Prostate gland (tissue), 2 donors: ENCODE measurements around the gene ARHGAP4. TPM values are rescaled to one million over a fixed set of nuclear protein-coding genes. Genes with fewer than 3 reads are reported as not detected.

ENCODE experiments used
- DNase-seq: peaks from one replicate; pipeline ENCODE4 v3.0.0-alpha.2; 2019; ENCODE audit warnings: low spot score
- H3K27ac ChIP-seq, 2 donors: fragments of 200-600 bp; sonication (generic); 2 replicates each; pipeline ENCODE4 v1.5.1; 2017 to 2019
- H3K27me3 ChIP-seq: fragments of 200-600 bp; sonication (generic); replicated peaks from 2 replicates; pipeline ENCODE4 v1.5.1; 2019; ENCODE audit not compliant: insufficient read depth
- H3K36me3 ChIP-seq, 2 donors: fragments of 200-600 bp; sonication (generic); 1 replicate in 1 of 2; 2 replicates in 1 of 2; pipeline versions ENCODE4 v1.5.1 to v1.8.1; 2017 to 2019
- H3K4me1 ChIP-seq: fragments of 200-600 bp; sonication (generic); replicated peaks from 2 replicates; pipeline ENCODE4 v1.5.1; 2019
- H3K4me3 ChIP-seq, 2 donors: fragments of 200-600 bp; sonication (generic); 2 replicates each; pipeline ENCODE4 v1.5.1; 2017 to 2019
- H3K9me3 ChIP-seq: fragments of 200-600 bp; sonication (generic); 2 replicates; pipeline ENCODE4 v1.5.1; 2017
- CTCF ChIP-seq, 4 experiments: fragments of 200-600 bp in 2 of 4; fragments of 450-650 bp in 2 of 4; sonication (generic) in 2 of 4; IDR thresholded peaks; 1 replicate in 3 of 4; 2 replicates in 1 of 4; pipeline ENCODE4 v1.5.1; 2016 to 2019; ENCODE audit warnings: antibody characterized with exemption in 4 of 4, mild to moderate bottlenecking in 2 of 4, moderate library complexity in 2 of 4
- POLR2A ChIP-seq: fragments of 450-650 bp; IDR thresholded peaks from one replicate; pipeline ENCODE4 v1.6.1; 2016; ENCODE audit warnings: antibody characterized with exemption, mild to moderate bottlenecking
- POLR2AphosphoS5 ChIP-seq: sonication (generic); formaldehyde crosslinking; IDR thresholded peaks from one replicate; pipeline ENCODE4 v1.6.1; 2017; ENCODE audit warnings: antibody characterized with exemption
- WGBS: methylation state at CpG from one replicate; pipeline ENCODE4 v1.1.5; 2018; 5-methylcytosine and 5-hydroxymethylcytosine counted together
- intact Hi-C: fragments of 100-400 bp; cut with DNase I; formaldehyde crosslinking; loops from one replicate; pipeline ENCODE4 v1.14.2; 2022
- total RNA-seq, 2 donors: library from RNA; depleted of rRNA; stranded (reverse); fragments of >200 nt; gene quantifications; one replicate each; pipeline ENCODE4 v1.1.0, GENCODE V29; 2016

Gene ARHGAP4
- total RNA-seq, 2 donors from 2014 or later = 11.9 to 41.1 TPM

GRCh38 chrX:153963546-153963945 lies 37.5 kb upstream of the ARHGAP4 start:
- H3K4me3 ChIP-seq = no peak overlapping the region
- no peaks in the 10 kb centered on the region for H3K9me3 ChIP-seq
- 93% methylated on average over 9 of the region's 12 CpGs for WGBS
- no peaks in the 10 kb centered on the region for H3K36me3 ChIP-seq
- H3K27me3 ChIP-seq = no peaks in the 10 kb centered on the region
- no peak for DNase-seq
- H3K27ac ChIP-seq = no peak overlapping the region
- TF ChIP-seq POLR2A (no peak), CTCF (IDR thresholded peaks at IDR 0.05) (no peak), POLR2AphosphoS5 (no peak)
- no peaks in the 10 kb centered on the region for H3K4me1 ChIP-seq
- intact Hi-C loops = no loop called here

- no peak for DNase-seq
- Histone ChIP-seq H3K4me3 (no peak overlapping the region), H3K4me1 (no peaks in the 10 kb centered on the region), H3K36me3 (no peaks in the 10 kb centered on the region), H3K27ac (no peak overlapping the region), H3K9me3 (no peaks in the 10 kb centered on the region), H3K27me3 (no peaks in the 10 kb centered on the region)
- intact Hi-C loops = no loop called here
- TF ChIP-seq CTCF (IDR thresholded peaks at IDR 0.05) = no peak
- WGBS = 78% methylated on average over 6 of the region's 11 CpGs
Measured at GRCh38 chrX:153961292-153961691, 35.2 kb upstream of the ARHGAP4 start.

GRCh38 chrX:153960786-153961185 lies 34.7 kb upstream of the ARHGAP4 start:
- 80% methylated on average over 15 of the region's 22 CpGs for WGBS
- no peaks in the 10 kb centered on the region for H3K27me3 ChIP-seq
- TF ChIP-seq POLR2A = no peak
- H3K4me3 ChIP-seq = no peak overlapping the region
- H3K36me3 ChIP-seq = no peaks in the 10 kb centered on the region
- no peaks in the 10 kb centered on the region for H3K9me3 ChIP-seq
- DNase-seq = no peak
- no peak overlapping the region for H3K27ac ChIP-seq
- intact Hi-C loops = no loop called here
- no peaks in the 10 kb centered on the region for H3K4me1 ChIP-seq

GRCh38 chrX:153960077-153960476 lies 34.0 kb upstream of the ARHGAP4 start:
- 87% methylated on average over 14 of the region's 16 CpGs for WGBS
- H3K4me3 ChIP-seq = no peak overlapping the region
- H3K27me3 ChIP-seq = no peaks in the 10 kb centered on the region
- intact Hi-C loops = no loop called here
- no peak for DNase-seq
- H3K4me1 ChIP-seq = no peaks in the 10 kb centered on the region
- no peaks in the 10 kb centered on the region for H3K36me3 ChIP-seq
- H3K27ac ChIP-seq = no peak overlapping the region
- no peaks in the 10 kb centered on the region for H3K9me3 ChIP-seq
- no peak for TF ChIP-seq POLR2AphosphoS5
- no peak for TF ChIP-seq CTCF (IDR thresholded peaks at IDR 0.05)
- TF ChIP-seq POLR2A = no peak

- intact Hi-C loops = no loop called here
- no peaks in the 10 kb centered on the region for H3K4me1 ChIP-seq
- no peak for DNase-seq
- 72% methylated on average over 3 of the region's 15 CpGs for WGBS
- H3K27me3 ChIP-seq = no peaks in the 10 kb centered on the region
- TF ChIP-seq POLR2AphosphoS5 (no peak), CTCF (IDR thresholded peaks at IDR 0.05) (no peak), POLR2A (no peak)
- no peaks in the 10 kb centered on the region for H3K9me3 ChIP-seq
- no peak overlapping the region for H3K27ac ChIP-seq
- no peak overlapping the region for H3K4me3 ChIP-seq
- no peaks in the 10 kb centered on the region for H3K36me3 ChIP-seq
Measured at GRCh38 chrX:153959649-153960048, 33.6 kb upstream of the ARHGAP4 start.
